Adrenal gland (tissue), 5 donors: Measurements from ENCODE around the gene SVBP.

Experiments
- CTCF ChIP-seq, 6 experiments: fragments of 450-650 bp in 4 of 6; fragments of 200-600 bp in 2 of 6; sonication (generic) in 1 of 6; IDR thresholded peaks; 1 replicate in 5 of 6; 2 replicates in 1 of 6; pipeline versions ENCODE4 v1.5.1 to v1.8.0; 2016 to 2021; ENCODE audit warnings: antibody characterized with exemption in 6 of 6, mild to moderate bottlenecking in 2 of 6, moderate library complexity in 1 of 6
- POLR2A ChIP-seq, 2 donors: fragments of 450-650 bp; IDR thresholded peaks; one replicate each; pipeline ENCODE4 v1.6.1; 2017; ENCODE audit warnings: antibody characterized with exemption in 2 of 2, mild to moderate bottlenecking in 2 of 2, moderate library complexity in 1 of 2
- donor health status: DM: no; HTN: no; CAD: no.

- TF ChIP-seq POLR2A (IDR thresholded peaks at IDR 0.05) (no peak), CTCF (IDR thresholded peaks at IDR 0.05) (no peak)
Observed at GRCh38 chr1:42866549-42866948, 49.4 kb upstream of the SVBP start.
